ENCODE data around the gene PICK1.

DNA sequence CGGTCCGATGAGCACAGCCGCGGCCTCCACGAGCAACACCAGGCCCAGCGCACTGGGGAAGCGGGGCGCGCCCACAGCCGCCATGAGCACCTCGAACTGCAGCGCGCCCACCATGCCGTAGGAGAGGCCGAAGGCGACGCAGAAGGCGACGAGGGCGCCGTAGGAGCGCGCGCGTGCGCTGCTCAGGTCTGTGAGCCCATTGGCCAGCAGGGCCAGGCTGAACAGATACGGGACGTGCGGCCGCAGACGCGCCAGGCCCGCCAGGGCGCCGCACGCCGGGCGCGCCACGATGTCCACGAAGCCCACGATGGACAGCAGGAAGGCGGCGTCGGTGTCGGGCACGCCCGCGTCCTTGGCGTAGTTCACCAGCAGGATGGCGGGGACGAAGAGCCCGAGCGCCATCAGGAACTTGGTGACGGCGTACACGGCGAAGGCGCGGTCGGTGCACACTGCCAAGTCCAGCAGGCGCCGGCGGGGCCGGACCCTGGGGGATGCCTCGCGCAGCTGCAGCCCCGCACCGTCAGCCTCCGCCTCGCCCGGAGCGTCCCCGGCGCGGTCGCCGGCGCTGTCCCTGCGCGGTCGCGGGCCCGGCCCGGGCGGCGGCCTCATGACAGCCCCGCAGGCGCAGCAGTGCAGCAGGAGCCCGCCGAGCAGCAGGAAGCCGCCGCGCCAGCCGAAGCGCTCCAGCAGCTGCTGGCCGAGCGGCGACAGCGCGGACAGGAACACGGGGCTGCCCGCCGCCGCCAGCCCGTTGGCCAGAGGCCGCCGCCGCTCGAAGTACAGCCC lies 23.8 kb downstream of the PICK1 start:
- no peak for TF ChIP-seq POLR2A (IDR thresholded peaks at IDR 0.05)
- no peak for TF ChIP-seq POLR2AphosphoS5 (IDR thresholded peaks at IDR 0.05; ENCODE audit: insufficient read depth in 1 of 2, low read depth in 1 of 2)
- TF ChIP-seq CTCF (IDR thresholded peaks at IDR 0.05), result no peak

All from vagina (tissue), 2 donors.